ENCODE data around the gene CTNNAL1.

DNA sequence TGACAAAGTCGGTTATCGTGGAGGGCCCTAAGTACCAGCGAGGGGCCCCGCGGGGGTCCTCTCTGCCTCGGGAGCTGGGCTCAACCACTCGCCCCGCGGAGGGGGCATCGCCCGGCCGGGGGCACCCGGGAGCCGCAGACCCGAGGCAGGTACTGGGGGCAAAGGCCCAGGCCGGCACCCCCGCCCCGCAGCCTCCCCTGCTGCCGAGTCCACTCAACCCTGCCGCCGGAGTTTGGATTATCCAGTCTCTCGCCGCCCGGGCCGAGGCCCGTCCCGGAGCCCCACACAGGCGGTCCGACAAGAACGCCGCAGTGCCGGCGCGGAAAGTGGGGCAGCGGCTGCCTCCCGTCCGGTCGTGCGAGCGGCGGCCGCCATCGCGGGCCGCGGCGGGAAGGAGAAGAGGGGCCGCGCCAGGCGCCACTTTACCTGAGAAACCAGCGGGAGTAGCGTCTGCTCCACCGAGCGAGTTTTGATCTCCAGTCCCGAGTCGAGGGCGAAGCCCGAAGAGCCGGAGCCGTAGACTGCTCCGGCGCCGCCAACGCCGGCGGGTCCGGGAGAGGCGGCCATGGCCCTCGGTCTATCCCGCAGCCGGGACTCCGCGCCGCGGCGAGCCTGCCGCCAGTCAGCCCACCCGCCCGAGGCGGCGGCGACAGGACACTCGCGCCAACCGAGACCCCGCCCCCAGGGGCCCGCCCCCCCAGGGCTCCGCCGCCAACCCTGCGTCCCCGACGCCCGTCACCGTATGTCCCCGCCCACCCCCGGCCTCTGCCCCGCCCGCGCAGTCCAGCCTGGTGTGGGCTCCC is at the start of gene CTNNAL1:
- TF ChIP-seq ELF1 (tag; IDR thresholded peaks at IDR 0.05) (no peak), FOS (IDR thresholded peaks at IDR 0.05; ENCODE audit: extremely low read depth, insufficient read length) (no peak), FOXP1 (CRISPR knock-in tag; IDR thresholded peaks at IDR 0.05) (no peak; the same call in 1 of the 2 replicates), ETV1 (tag; conservative IDR thresholded peaks at IDR 0.05; ENCODE audit: low read depth) (no peak), POLR2AphosphoS5 (IDR thresholded peaks at IDR 0.05; ENCODE audit: control insufficient read depth, insufficient read depth, low read depth, low read length) (peak; percentile 77; the same call in 1 of the 2 replicates), MEF2D (tag; conservative IDR thresholded peaks at IDR 0.05; ENCODE audit: low read depth) (no peak), NRF1 (conservative IDR thresholded peaks at IDR 0.05 in 1 of 2, IDR thresholded peaks at IDR 0.05 in 1 of 2) (no peak), GATAD2B (IDR thresholded peaks at IDR 0.05; ENCODE audit: borderline replicate concordance) (no peak; the same call in 1 of the 2 replicates), MTF1 (CRISPR knock-in tag; IDR thresholded peaks at IDR 0.05; ENCODE audit: borderline replicate concordance) (no peak), NR2C2 (CRISPR knock-in tag; IDR thresholded peaks at IDR 0.05) (no peak), NR2C2 (tag; IDR thresholded peaks at IDR 0.05) (no peak), HMG20B (CRISPR knock-in tag; IDR thresholded peaks at IDR 0.05) (no peak)
- TF ChIP-seq, protein P1, sequence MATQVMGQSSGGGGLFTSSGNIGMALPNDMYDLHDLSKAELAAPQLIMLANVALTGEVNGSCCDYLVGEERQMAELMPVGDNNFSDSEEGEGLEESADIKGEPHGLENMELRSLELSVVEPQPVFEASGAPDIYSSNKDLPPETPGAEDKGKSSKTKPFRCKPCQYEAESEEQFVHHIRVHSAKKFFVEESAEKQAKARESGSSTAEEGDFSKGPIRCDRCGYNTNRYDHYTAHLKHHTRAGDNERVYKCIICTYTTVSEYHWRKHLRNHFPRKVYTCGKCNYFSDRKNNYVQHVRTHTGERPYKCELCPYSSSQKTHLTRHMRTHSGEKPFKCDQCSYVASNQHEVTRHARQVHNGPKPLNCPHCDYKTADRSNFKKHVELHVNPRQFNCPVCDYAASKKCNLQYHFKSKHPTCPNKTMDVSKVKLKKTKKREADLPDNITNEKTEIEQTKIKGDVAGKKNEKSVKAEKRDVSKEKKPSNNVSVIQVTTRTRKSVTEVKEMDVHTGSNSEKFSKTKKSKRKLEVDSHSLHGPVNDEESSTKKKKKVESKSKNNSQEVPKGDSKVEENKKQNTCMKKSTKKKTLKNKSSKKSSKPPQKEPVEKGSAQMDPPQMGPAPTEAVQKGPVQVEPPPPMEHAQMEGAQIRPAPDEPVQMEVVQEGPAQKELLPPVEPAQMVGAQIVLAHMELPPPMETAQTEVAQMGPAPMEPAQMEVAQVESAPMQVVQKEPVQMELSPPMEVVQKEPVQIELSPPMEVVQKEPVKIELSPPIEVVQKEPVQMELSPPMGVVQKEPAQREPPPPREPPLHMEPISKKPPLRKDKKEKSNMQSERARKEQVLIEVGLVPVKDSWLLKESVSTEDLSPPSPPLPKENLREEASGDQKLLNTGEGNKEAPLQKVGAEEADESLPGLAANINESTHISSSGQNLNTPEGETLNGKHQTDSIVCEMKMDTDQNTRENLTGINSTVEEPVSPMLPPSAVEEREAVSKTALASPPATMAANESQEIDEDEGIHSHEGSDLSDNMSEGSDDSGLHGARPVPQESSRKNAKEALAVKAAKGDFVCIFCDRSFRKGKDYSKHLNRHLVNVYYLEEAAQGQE (IDR thresholded peaks at IDR 0.05; ENCODE audit: borderline replicate concordance) = 0 out of 2 replicates have a peak, but pooled peaks have one; percentile 22
- TF ChIP-seq, protein P1 (CRISPR knock-in tag; IDR thresholded peaks at IDR 0.05; ENCODE audit: low read depth) = no peak
- TF ChIP-seq, protein P2, sequence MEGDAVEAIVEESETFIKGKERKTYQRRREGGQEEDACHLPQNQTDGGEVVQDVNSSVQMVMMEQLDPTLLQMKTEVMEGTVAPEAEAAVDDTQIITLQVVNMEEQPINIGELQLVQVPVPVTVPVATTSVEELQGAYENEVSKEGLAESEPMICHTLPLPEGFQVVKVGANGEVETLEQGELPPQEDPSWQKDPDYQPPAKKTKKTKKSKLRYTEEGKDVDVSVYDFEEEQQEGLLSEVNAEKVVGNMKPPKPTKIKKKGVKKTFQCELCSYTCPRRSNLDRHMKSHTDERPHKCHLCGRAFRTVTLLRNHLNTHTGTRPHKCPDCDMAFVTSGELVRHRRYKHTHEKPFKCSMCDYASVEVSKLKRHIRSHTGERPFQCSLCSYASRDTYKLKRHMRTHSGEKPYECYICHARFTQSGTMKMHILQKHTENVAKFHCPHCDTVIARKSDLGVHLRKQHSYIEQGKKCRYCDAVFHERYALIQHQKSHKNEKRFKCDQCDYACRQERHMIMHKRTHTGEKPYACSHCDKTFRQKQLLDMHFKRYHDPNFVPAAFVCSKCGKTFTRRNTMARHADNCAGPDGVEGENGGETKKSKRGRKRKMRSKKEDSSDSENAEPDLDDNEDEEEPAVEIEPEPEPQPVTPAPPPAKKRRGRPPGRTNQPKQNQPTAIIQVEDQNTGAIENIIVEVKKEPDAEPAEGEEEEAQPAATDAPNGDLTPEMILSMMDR (IDR thresholded peaks at IDR 0.05 in 2 of 3, conservative IDR thresholded peaks at IDR 0.05 in 1 of 3; ENCODE audit: insufficient read depth in 2 of 3, low read depth in 1 of 3, low read length in 3 of 3) = no peak
- TF ChIP-seq, protein P3, sequence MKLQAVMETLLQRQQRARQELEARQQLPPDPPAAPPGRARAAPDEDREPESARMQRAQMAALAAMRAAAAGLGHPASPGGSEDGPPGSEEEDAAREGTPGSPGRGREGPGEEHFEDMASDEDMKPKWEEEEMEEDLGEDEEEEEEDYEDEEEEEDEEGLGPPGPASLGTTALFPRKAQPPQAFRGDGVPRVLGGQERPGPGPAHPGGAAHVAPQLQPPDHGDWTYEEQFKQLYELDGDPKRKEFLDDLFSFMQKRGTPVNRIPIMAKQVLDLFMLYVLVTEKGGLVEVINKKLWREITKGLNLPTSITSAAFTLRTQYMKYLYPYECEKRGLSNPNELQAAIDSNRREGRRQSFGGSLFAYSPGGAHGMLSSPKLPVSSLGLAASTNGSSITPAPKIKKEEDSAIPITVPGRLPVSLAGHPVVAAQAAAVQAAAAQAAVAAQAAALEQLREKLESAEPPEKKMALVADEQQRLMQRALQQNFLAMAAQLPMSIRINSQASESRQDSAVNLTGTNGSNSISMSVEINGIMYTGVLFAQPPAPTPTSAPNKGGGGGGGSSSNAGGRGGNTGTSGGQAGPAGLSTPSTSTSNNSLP (IDR thresholded peaks at IDR 0.05; ENCODE audit: borderline replicate concordance, low read depth, low read length) = no peak
